Sigmoid colon (tissue), 7 donors: Measurements from ENCODE around the gene PELI1. TPM values are rescaled to one million over a fixed set of nuclear protein-coding genes. Genes with fewer than 3 reads are reported as not detected.

Experiments used
- DNase-seq: peaks from one replicate; pipeline ENCODE4 v3.0.0-alpha.2; 2019
- H3K27ac ChIP-seq, 4 donors: fragments of 200-600 bp; sonication (generic); one replicate each; pipeline ENCODE4 v1.5.1; 2016 to 2019; ENCODE audit warnings: mild to moderate bottlenecking in 1 of 4
- H3K27me3 ChIP-seq, 3 donors: fragments of 200-600 bp; sonication (generic); one replicate each; pipeline ENCODE4 v1.5.1; 2019; ENCODE audit warnings: mild to moderate bottlenecking in 1 of 3
- H3K36me3 ChIP-seq, 4 donors: fragments of 200-600 bp; sonication (generic); one replicate each; pipeline ENCODE4 v1.5.1; 2016 to 2019
- H3K4me1 ChIP-seq, 4 donors: fragments of 200-600 bp; sonication (generic); one replicate each; pipeline ENCODE4 v1.5.1; 2017 to 2019
- H3K4me3 ChIP-seq, 4 donors: fragments of 200-600 bp; sonication (generic); one replicate each; pipeline ENCODE4 v1.5.1; 2017 to 2019; ENCODE audit warnings: mild to moderate bottlenecking in 2 of 4, moderate library complexity in 1 of 4
- H3K9me3 ChIP-seq, 4 donors: fragments of 200-600 bp in 3 of 4; sonication (generic) in 3 of 4; one replicate each; pipeline versions ENCODE4 v1.5.1 to v1.6.1; 2013 to 2019
- EP300 ChIP-seq, 4 donors: sonication (generic); formaldehyde crosslinking; IDR thresholded peaks; one replicate each; pipeline ENCODE4 v1.6.1; 2017; ENCODE audit warnings: antibody characterized with exemption in 4 of 4
- POLR2A ChIP-seq, 2 donors: fragments of 450-650 bp; IDR thresholded peaks; one replicate each; pipeline ENCODE4 v1.6.1; 2016; ENCODE audit warnings: antibody characterized with exemption in 2 of 2, mild to moderate bottlenecking in 2 of 2, moderate library complexity in 2 of 2
- POLR2AphosphoS5 ChIP-seq, 4 donors: sonication (generic); formaldehyde crosslinking; IDR thresholded peaks; one replicate each; pipeline ENCODE4 v1.6.1; 2017; ENCODE audit warnings: antibody characterized with exemption in 4 of 4
- WGBS, 2 donors: extraction: QIAGEN DNeasy Blood & Tissue Kit; methylation state at CpG; one replicate each; pipeline ENCODE4 v1.1.7; 2013; 5-methylcytosine and 5-hydroxymethylcytosine counted together
- intact Hi-C: fragments of 100-400 bp; cut with DNase I; formaldehyde crosslinking; loops from one replicate; pipeline ENCODE4 v1.15.1; 2023
- polyA plus RNA-seq, 3 donors: library from polyadenylated mRNA; stranded (reverse); fragments of 200-250 nt; gene quantifications; one replicate each; pipeline ENCODE4 v1.2.3, GENCODE V29; 2013
- total RNA-seq, 4 donors: library from RNA; depleted of rRNA; stranded (reverse); fragments of >200 nt; gene quantifications; one replicate each; pipeline ENCODE4 v1.1.0, GENCODE V29; 2016
- TF ChIP-seq, protein P1 (sequence below), 4 experiments: fragments of 450-650 bp in 3 of 4; fragments of 200-600 bp in 1 of 4; IDR thresholded peaks; one replicate each; pipeline ENCODE4 v1.5.1; 2016 to 2019; ENCODE audit warnings: antibody characterized with exemption in 4 of 4, mild to moderate bottlenecking in 3 of 4, moderate library complexity in 2 of 4
- donor health status: healthy with polysubstance abuse.
- donor health status: Bipolar disorder and iron deficiency.
- donor health status: healthy.

PELI1 gene
- total and polyA plus RNA-seq, 7 donors = 18.6 to 30.8 (median 24.3) TPM

- WGBS, 2 donors = 92% methylated on average over 1 of the region's 1 CpG
- no peak for DNase-seq
- Histone ChIP-seq H3K4me1 (peaks cover 0 to 18% (median 0%) of the 10 kb centered on the region in 4 donors), H3K4me3 (no peak overlapping the region), H3K27ac (no peak overlapping the region), H3K27me3 (no peaks in the 10 kb centered on the region), H3K36me3 (no peaks in the 10 kb centered on the region), H3K9me3 (no peaks in the 10 kb centered on the region)
- TF ChIP-seq, protein P1, sequence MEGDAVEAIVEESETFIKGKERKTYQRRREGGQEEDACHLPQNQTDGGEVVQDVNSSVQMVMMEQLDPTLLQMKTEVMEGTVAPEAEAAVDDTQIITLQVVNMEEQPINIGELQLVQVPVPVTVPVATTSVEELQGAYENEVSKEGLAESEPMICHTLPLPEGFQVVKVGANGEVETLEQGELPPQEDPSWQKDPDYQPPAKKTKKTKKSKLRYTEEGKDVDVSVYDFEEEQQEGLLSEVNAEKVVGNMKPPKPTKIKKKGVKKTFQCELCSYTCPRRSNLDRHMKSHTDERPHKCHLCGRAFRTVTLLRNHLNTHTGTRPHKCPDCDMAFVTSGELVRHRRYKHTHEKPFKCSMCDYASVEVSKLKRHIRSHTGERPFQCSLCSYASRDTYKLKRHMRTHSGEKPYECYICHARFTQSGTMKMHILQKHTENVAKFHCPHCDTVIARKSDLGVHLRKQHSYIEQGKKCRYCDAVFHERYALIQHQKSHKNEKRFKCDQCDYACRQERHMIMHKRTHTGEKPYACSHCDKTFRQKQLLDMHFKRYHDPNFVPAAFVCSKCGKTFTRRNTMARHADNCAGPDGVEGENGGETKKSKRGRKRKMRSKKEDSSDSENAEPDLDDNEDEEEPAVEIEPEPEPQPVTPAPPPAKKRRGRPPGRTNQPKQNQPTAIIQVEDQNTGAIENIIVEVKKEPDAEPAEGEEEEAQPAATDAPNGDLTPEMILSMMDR (IDR thresholded peaks at IDR 0.05) = no peak
- TF ChIP-seq EP300 (IDR thresholded peaks at IDR 0.05) (no peak), POLR2A (IDR thresholded peaks at IDR 0.05) (no peak), POLR2AphosphoS5 (IDR thresholded peaks at IDR 0.05) (no peak)
- intact Hi-C loops = no loop called here
These were observed 20.4 kb upstream of the PELI1 start for GRCh38 chr2:64164629-64165028.

GRCh38 chr2:64162516-64162915, 18.3 kb upstream of the PELI1 start:
- Histone ChIP-seq H3K27ac (no peak overlapping the region), H3K4me1 (peaks cover 0 to 6% (median 2%) of the 10 kb centered on the region in 4 donors), H3K9me3 (no peaks in the 10 kb centered on the region), H3K27me3 (no peaks in the 10 kb centered on the region), H3K36me3 (no peaks in the 10 kb centered on the region), H3K4me3 (no peak overlapping the region)
- 91 to 93% methylated on average over 1 of the region's 1 CpG for WGBS, 2 donors
- TF ChIP-seq, protein P1 (IDR thresholded peaks at IDR 0.05) = no peak
- TF ChIP-seq POLR2A (IDR thresholded peaks at IDR 0.05) (no peak), EP300 (IDR thresholded peaks at IDR 0.05) (no peak), POLR2AphosphoS5 (IDR thresholded peaks at IDR 0.05) (no peak)
- intact Hi-C loops = no loop called here
- no peak for DNase-seq

DNA sequence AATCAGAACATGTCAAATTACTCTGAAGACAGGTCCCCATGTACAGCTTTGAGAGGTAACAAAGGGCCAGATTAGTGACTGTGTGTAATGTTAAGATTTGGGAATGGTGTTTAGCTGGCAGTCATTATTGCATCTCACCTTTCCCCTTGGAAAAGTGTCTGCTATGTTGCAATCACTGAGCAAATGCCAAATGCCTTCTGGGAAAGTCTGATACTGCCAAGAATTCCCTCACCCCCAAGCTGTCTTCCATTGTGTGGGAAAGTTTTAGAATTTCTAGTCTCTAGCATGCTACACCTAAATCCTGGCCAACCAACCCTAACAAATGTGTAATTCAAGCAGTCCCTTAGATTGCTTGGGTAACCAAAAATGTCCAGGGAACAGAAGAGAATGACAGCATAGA, 13.6 kb upstream of the PELI1 start:
- Histone ChIP-seq H3K4me1 (peaks cover 0 to 6% (median 2%) of the 10 kb centered on the region in 4 donors), H3K27ac (no peak overlapping the region), H3K36me3 (no peaks in the 10 kb centered on the region), H3K27me3 (no peaks in the 10 kb centered on the region), H3K4me3 (no peak overlapping the region), H3K9me3 (no peaks in the 10 kb centered on the region)
- TF ChIP-seq EP300 (IDR thresholded peaks at IDR 0.05) = no peak
- no peak for TF ChIP-seq POLR2A (IDR thresholded peaks at IDR 0.05)
- TF ChIP-seq, protein P1 (IDR thresholded peaks at IDR 0.05) = no peak
- no peak for TF ChIP-seq POLR2AphosphoS5 (IDR thresholded peaks at IDR 0.05)
- DNase-seq = no peak
- intact Hi-C loops = no loop called here

DNA sequence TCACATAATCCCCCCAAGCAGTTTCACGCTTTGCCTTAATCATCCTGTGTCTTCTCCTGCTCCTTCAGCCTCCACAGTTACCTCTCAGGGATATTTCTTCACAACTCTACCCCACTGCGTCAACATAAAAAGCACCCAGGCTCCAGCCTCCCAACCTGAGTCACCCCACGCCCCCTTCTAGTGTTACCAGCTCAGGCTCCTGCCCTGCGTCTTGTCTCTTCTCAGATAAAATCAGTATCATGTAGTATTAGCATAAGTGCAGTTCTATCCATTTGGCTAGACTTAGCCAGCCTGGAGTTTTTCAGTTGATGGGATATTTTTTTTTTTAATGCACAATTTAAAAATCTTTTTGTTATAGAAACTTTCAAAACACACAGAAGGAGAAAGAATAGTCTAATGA, 9.6 kb upstream of the PELI1 start:
- Histone ChIP-seq H3K27ac (no peak overlapping the region), H3K36me3 (no peaks in the 10 kb centered on the region), H3K27me3 (no peaks in the 10 kb centered on the region), H3K4me1 (peaks cover 0 to 6% (median 2%) of the 10 kb centered on the region in 4 donors), H3K9me3 (no peaks in the 10 kb centered on the region), H3K4me3 (no peak overlapping the region)
- WGBS, 2 donors = 96 to 98% methylated on average over 4 of the region's 4 CpGs
- intact Hi-C loops = no loop called here
- no peak for TF ChIP-seq POLR2AphosphoS5 (IDR thresholded peaks at IDR 0.05)
- TF ChIP-seq, protein P1 (IDR thresholded peaks at IDR 0.05) = no peak
- TF ChIP-seq POLR2A (IDR thresholded peaks at IDR 0.05) = no peak
- TF ChIP-seq EP300 (IDR thresholded peaks at IDR 0.05) = no peak
- no peak for DNase-seq

DNA sequence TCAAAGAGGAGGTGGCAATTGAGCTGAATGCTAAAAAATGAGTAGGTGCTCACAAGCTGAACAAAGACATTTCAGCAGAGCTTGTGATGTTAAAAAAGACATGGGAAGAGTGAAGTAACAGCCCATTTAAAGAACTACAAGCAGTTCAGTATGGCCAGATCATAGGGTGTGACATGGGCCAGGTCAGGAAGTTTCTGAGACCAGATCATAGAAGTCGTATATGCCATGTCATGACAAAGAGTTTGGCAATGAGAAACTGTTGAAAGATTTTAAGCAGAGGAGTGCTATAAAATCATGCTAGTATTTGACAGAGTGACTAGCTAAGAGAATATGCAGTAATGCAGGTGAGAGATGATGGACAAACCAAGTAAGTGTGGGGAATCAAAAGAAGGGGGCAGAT, 7.3 kb upstream of the PELI1 start:
- 54 to 71% methylated on average over 1 of the region's 1 CpG for WGBS, 2 donors
- intact Hi-C loops = no loop called here
- no peak overlapping the region for H3K27ac ChIP-seq

More for the DNA sequence above, 7.3 kb upstream of the PELI1 start:
- Histone ChIP-seq H3K27me3 (no peaks in the 10 kb centered on the region), H3K4me1 (no peaks in the 10 kb centered on the region), H3K4me3 (no peak overlapping the region), H3K36me3 (no peaks in the 10 kb centered on the region), H3K9me3 (no peaks in the 10 kb centered on the region)
- DNase-seq = no peak
- TF ChIP-seq EP300 (IDR thresholded peaks at IDR 0.05) (no peak), POLR2AphosphoS5 (IDR thresholded peaks at IDR 0.05) (no peak), POLR2A (IDR thresholded peaks at IDR 0.05) (no peak)
- TF ChIP-seq, protein P1 (IDR thresholded peaks at IDR 0.05) = no peak
